ENCODE data around the gene FAM110A. TPM values are rescaled to one million over a fixed set of nuclear protein-coding genes. Genes with fewer than 3 reads are reported as not detected.

The FAM110A gene
- total RNA-seq, 1 donor from 2014 or later, result 11.8 TPM

DNA sequence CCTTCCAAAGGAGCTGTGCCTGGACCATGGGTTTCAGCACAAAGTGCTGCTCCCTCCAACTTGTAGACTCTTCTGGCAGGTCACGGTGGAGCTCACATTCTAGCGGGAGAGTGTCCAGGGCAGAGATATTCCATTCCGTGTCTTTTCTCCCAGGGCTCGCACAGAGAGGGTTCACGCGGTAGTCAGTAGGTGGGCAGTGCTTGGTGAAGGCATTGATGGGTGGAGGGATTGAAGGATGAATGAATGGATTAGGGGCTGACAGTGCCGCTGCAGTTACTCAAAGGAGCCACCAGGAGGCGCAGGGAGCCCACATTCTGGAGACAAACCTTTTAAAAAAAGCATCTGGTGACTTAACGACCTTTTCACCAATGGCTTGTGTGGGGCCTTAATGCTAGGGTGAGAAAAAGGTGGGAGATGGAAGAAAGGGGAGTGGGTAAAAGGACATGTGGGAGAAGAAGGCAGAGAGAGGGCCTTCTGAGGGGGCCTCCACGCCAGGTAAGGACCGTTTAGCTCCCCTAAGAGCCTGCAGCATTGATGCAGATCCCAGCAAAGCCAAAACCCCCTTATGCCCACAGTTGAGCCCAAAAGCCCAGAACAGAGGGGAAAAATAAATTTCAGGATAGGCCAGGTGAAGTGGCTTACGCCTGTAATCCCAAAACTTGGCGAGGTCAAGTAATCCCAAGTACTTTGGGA, 17.5 kb upstream of the FAM110A start:
- H3K36me3 ChIP-seq, result no peaks in the 10 kb centered on the region
- no peaks in the 10 kb centered on the region for H3K4me1 ChIP-seq
- TF ChIP-seq CTCF (IDR thresholded peaks at IDR 0.05) (peak; percentile 96 to 97 (median 97)), POLR2A (IDR thresholded peaks at IDR 0.05) (no peak)
- no peak overlapping the region for H3K27ac ChIP-seq
- peak; percentile 83 to 91 for DNase-seq (ENCODE audit: extremely low spot score in 2 of 2)
- no peaks in the 10 kb centered on the region for H3K9me3 ChIP-seq
- H3K4me3 ChIP-seq, result no peak overlapping the region
- intact Hi-C loops (cut with DNase I), result loop anchor here (10.0 kb wide), 1 partner anchor 389 kb away; the partner anchor contains the start of gene C20orf202
- no peaks in the 10 kb centered on the region for H3K27me3 ChIP-seq

DNA sequence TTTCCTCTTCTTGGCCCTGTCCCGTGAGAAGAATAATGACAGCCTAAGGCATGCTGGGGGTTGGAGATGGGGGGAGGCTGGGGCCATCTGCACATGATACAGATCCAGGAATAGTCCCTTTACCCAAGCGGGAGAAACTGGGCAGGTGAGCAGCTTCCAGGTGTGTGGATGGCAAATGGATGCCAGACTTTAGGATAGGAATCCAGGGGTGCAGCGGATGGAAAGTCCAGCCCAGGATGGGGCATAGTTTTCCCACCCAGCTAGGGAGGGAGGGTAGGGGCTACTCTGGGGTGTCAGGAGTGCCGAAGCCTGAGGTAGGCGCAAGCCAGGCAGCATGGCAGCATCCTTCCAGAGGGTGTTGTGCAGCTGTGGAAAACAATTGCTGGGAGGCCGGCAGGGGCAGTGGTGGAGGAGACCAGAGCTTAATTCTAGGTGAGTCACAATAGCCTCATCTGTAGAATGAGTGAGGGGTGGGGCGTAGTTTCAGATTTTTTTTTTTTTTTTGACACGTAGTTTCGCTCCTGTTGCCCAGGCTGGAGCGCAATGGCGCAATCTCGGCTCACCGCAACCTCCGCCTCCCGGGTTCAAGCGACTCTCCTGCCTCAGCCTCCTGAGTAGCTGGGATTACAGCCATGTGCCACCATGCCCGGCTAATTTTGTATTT, 15.4 kb upstream of the FAM110A start:
- no peaks in the 10 kb centered on the region for H3K9me3 ChIP-seq
- no peaks in the 10 kb centered on the region for H3K36me3 ChIP-seq
- intact Hi-C loops (cut with DNase I), result loop anchor here (1.0 to 10.0 kb wide), 2 partner anchors 141 to 387 kb away; partner anchors contain the start of gene C20orf202
- peak; percentile 42 to 91 for DNase-seq (ENCODE audit: extremely low spot score in 2 of 2)
- TF ChIP-seq POLR2AphosphoS5 (IDR thresholded peaks at IDR 0.05; ENCODE audit: insufficient read depth in 1 of 2, low read depth in 1 of 2) (no peak), POLR2A (IDR thresholded peaks at IDR 0.05) (no peak), CTCF (IDR thresholded peaks at IDR 0.05) (no peak)
- no peak overlapping the region for H3K4me3 ChIP-seq
- H3K27me3 ChIP-seq, result no peaks in the 10 kb centered on the region
- no peak overlapping the region for H3K27ac ChIP-seq
- H3K4me1 ChIP-seq, result no peaks in the 10 kb centered on the region

DNA sequence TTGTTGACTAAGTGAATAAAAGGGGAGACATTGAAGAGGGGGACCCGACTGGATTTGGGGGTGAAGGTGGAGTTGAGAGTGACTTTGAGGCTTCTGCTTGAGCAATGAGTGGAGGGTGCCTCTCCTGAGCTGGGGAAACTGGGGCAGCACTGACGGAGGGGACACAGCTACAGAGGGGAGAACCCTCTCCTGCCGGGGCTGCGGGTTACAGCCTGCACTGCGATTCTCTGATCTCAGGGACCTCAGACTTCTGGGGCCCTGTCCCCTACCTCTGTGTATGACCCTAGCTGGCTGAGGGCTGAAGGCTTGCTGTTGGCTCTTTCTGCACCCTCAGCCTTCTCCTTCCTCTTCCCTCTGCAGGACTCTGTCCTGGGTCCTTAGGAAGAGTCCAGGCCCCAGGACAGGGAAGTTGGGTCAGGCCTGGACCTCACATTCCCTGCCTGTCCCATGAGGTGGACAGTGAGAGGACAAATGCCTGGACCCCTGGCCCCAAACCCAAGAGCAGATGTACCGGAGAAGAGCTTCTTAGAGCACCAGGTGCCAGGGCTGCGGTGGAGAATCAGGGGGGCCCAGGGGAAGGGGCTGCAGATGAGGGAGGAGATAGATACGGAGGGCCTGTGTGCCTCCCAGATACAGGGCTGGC, 13.7 kb upstream of the FAM110A start:
- DNase-seq (ENCODE audit: extremely low spot score in 2 of 2), result peak; percentile 72 to 79
- Histone ChIP-seq H3K36me3 (no peaks in the 10 kb centered on the region), H3K4me1 (no peaks in the 10 kb centered on the region), H3K27me3 (no peaks in the 10 kb centered on the region), H3K27ac (no peak overlapping the region), H3K9me3 (no peaks in the 10 kb centered on the region), H3K4me3 (no peak overlapping the region)
- intact Hi-C loops (cut with DNase I), result loop anchor here (10.0 kb wide), 1 partner anchor 385 kb away; the partner anchor contains the start of gene C20orf202
- no peak for TF ChIP-seq POLR2A (IDR thresholded peaks at IDR 0.05)
- no peak for TF ChIP-seq POLR2AphosphoS5 (IDR thresholded peaks at IDR 0.05; ENCODE audit: insufficient read depth in 1 of 2, low read depth in 1 of 2)
- no peak for TF ChIP-seq CTCF (IDR thresholded peaks at IDR 0.05)

- Histone ChIP-seq H3K36me3 (no peaks in the 10 kb centered on the region), H3K4me1 (no peaks in the 10 kb centered on the region), H3K4me3 (no peak overlapping the region), H3K27ac (no peak overlapping the region), H3K27me3 (no peaks in the 10 kb centered on the region), H3K9me3 (no peaks in the 10 kb centered on the region)
- DNase-seq (ENCODE audit: extremely low spot score in 2 of 2), result peak in 1 of 2 donors; percentile 11
- no peak for TF ChIP-seq POLR2AphosphoS5 (IDR thresholded peaks at IDR 0.05; ENCODE audit: insufficient read depth in 1 of 2, low read depth in 1 of 2)
- TF ChIP-seq CTCF (IDR thresholded peaks at IDR 0.05), result no peak
- TF ChIP-seq POLR2A (IDR thresholded peaks at IDR 0.05), result no peak
- intact Hi-C loops (cut with DNase I), result no loop called here
Observed at GRCh38 chr20:820323-820953, 13.1 kb upstream of the FAM110A start.

Data from vagina (tissue), 2 donors.